Kidney glomerular epithelial cell (primary cell): ENCODE data around the gene AUTS2.

Experiments
- DNase-seq: peaks from one replicate; lab custom pipeline; 2025; lab: John Stamatoyannopoulos, UW

The AUTS2 gene

GRCh38 chr7:70758646-70759045 lies 1160.4 kb downstream of the AUTS2 start:
- no peak for DNase-seq

- no peak for DNase-seq
Measured at GRCh38 chr7:70759674-70760073, 1161.4 kb downstream of the AUTS2 start.

- no peak for DNase-seq
Measured at GRCh38 chr7:70761711-70762328, 1163.5 kb downstream of the AUTS2 start.

GRCh38 chr7:70762696-70763095 lies 1164.4 kb downstream of the AUTS2 start:
- DNase-seq, result no peak

GRCh38 chr7:70763961-70764691 lies 1165.9 kb downstream of the AUTS2 start:
- DNase-seq, result no peak

- no peak for DNase-seq
Measured at GRCh38 chr7:70764701-70765208, 1166.5 kb downstream of the AUTS2 start.

- DNase-seq, result no peak
Measured at GRCh38 chr7:70765651-70766050, 1167.4 kb downstream of the AUTS2 start.

- DNase-seq, result no peak
Measured at GRCh38 chr7:70766109-70766508, 1167.8 kb downstream of the AUTS2 start.

GRCh38 chr7:70766694-70767093 lies 1168.4 kb downstream of the AUTS2 start:
- DNase-seq, result no peak

GRCh38 chr7:70770154-70770553 lies 1171.9 kb downstream of the AUTS2 start:
- no peak for DNase-seq

GRCh38 chr7:70771451-70771850 lies 1173.2 kb downstream of the AUTS2 start:
- DNase-seq, result no peak

- no peak for DNase-seq
Measured at GRCh38 chr7:70772891-70773290, 1174.6 kb downstream of the AUTS2 start.

- peak; percentile 24 for DNase-seq
Measured at GRCh38 chr7:70773406-70773805, 1175.1 kb downstream of the AUTS2 start.

- DNase-seq, result no peak
Measured at GRCh38 chr7:70774950-70775527, 1176.8 kb downstream of the AUTS2 start.

GRCh38 chr7:70775570-70776156 lies 1177.4 kb downstream of the AUTS2 start:
- no peak for DNase-seq

GRCh38 chr7:70776627-70777101 lies 1178.4 kb downstream of the AUTS2 start:
- DNase-seq, result no peak

- no peak for DNase-seq
Measured at GRCh38 chr7:70777251-70777650, 1179.0 kb downstream of the AUTS2 start.

- no peak for DNase-seq
Measured at GRCh38 chr7:70778585-70778984, 1180.3 kb downstream of the AUTS2 start.

- DNase-seq, result no peak
Measured at GRCh38 chr7:70779321-70779720, 1181.0 kb downstream of the AUTS2 start.

GRCh38 chr7:70781922-70782311 lies 1183.6 kb downstream of the AUTS2 start:
- DNase-seq, result no peak

- no peak for DNase-seq
Measured at GRCh38 chr7:70782796-70783195, 1184.5 kb downstream of the AUTS2 start.

GRCh38 chr7:70785427-70785826 lies 1187.2 kb downstream of the AUTS2 start:
- DNase-seq, result no peak

- no peak for DNase-seq
Measured at GRCh38 chr7:70786076-70786475, 1187.8 kb downstream of the AUTS2 start.
